ENCODE data around the gene C6orf47. TPM values are rescaled to one million over a fixed set of nuclear protein-coding genes. Genes with fewer than 3 reads are reported as not detected.

The C6orf47 gene
- total and polyA plus RNA-seq, 2 experiments from 2014 or later, result 24.5 to 29.2 TPM

DNA sequence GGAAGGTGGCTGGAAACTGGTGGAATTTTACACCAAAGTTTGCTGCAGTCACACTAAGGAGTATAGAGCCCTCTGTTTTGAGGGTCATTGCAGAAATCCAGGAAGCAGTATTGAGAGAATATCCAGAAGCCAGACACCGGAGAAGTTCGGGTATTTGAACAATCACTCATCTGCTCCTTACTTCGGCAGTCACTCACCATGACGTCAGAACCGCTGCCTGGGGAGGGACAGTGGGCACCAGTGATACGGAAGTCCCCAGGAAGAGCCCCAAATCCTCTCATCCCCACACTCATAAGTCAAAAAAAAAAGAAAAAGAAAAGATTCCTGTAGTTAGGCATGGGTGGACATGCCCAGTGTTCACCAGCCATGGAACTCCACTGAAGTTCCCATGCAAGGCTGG, 16.3 kb upstream of the C6orf47 start:
- peaks cover 6% of the 10 kb centered on the region for H3K27me3 ChIP-seq
- H3K4me1 ChIP-seq (ENCODE audit: low read depth), result peaks cover 2% of the 10 kb centered on the region
- peaks cover 5% of the 10 kb centered on the region for H3K36me3 ChIP-seq
- H3K9me3 ChIP-seq (ENCODE audit: low read depth), result no peaks in the 10 kb centered on the region
- H3K4me3 ChIP-seq, result no peak overlapping the region
- no peak overlapping the region for H3K27ac ChIP-seq
- DNase-seq (ENCODE audit: low read depth in 1 of 2, low spot score in 1 of 2), result no peak
- TF ChIP-seq, protein P1, sequence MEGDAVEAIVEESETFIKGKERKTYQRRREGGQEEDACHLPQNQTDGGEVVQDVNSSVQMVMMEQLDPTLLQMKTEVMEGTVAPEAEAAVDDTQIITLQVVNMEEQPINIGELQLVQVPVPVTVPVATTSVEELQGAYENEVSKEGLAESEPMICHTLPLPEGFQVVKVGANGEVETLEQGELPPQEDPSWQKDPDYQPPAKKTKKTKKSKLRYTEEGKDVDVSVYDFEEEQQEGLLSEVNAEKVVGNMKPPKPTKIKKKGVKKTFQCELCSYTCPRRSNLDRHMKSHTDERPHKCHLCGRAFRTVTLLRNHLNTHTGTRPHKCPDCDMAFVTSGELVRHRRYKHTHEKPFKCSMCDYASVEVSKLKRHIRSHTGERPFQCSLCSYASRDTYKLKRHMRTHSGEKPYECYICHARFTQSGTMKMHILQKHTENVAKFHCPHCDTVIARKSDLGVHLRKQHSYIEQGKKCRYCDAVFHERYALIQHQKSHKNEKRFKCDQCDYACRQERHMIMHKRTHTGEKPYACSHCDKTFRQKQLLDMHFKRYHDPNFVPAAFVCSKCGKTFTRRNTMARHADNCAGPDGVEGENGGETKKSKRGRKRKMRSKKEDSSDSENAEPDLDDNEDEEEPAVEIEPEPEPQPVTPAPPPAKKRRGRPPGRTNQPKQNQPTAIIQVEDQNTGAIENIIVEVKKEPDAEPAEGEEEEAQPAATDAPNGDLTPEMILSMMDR (IDR thresholded peaks at IDR 0.05; ENCODE audit: low read depth, low read length), result no peak

DNA sequence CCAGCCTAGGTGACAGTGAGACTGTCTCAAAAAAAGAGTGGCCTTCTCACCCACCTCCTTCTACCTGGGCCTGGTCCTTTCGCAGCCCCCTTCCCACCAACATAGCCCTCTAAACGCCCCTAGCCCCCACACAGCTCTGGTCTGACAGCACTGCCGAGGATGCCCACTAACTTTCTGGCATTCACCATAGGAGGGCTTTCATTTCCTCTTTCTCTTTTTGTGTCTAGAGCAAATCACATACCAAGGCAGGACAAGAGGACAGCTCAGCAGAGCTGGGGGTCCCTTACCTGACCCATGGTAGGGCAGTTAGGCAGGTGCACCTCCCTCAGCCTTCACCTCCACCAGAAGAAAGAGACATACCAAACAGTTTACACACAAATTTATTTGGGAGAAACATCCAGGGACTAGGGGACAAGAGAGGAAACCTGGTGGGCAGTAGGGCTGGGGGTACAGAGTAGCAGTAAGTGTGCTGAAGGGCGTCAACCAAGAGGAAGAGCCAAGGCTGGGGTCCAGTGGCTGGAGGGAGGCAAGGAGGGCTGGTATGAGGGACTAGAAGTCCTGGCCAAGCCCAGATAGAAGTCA, 15.8 kb upstream of the C6orf47 start:
- TF ChIP-seq, protein P1 (IDR thresholded peaks at IDR 0.05; ENCODE audit: low read depth, low read length), result no peak
- Histone ChIP-seq H3K4me1 (ENCODE audit: low read depth) (peaks cover under 1% of the 10 kb centered on the region), H3K36me3 (peaks cover 10% of the 10 kb centered on the region), H3K4me3 (no peak overlapping the region), H3K27me3 (peaks cover under 1% of the 10 kb centered on the region), H3K9me3 (ENCODE audit: low read depth) (no peaks in the 10 kb centered on the region), H3K27ac (no peak overlapping the region)
- DNase-seq (ENCODE audit: low read depth in 1 of 2, low spot score in 1 of 2), result no peak

DNA sequence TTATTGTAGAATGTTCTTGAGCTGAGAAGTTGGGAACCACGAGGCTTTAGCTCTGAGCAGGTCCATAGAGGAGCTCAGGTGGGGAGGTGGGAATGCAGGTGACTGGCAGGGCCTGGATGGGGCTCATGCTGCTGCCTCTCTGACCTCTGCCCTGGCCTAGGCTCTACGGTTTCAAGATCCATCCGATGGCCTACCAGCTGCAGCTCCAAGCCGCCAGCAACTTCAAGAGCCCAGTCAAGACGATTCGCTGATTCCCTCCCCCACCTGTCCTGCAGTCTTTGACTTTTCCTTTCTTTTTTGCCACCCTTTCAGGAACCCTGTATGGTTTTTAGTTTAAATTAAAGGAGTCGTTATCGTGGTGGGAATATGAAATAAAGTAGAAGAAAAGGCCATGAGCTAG, 9.1 kb upstream of the C6orf47 start, which contains the start of gene LY6G5B:
TSS of gene LY6G5B (plus strand) at position 301 of the 400 bp plus-strand sequence. CDS start 975 bp downstream, outside the sequence.
- TF ChIP-seq, protein P1 (IDR thresholded peaks at IDR 0.05; ENCODE audit: low read depth, low read length), result no peak
- no peaks in the 10 kb centered on the region for H3K4me1 ChIP-seq (ENCODE audit: low read depth)
- no peaks in the 10 kb centered on the region for H3K27me3 ChIP-seq
- no peak within 1 kb of the TSS for H3K4me3 ChIP-seq
- H3K27ac ChIP-seq, result no peak within 1 kb of the TSS
- DNase-seq (ENCODE audit: low read depth in 1 of 2, low spot score in 1 of 2), result no peak
- H3K9me3 ChIP-seq (ENCODE audit: low read depth), result no peaks in the 10 kb centered on the region
- H3K36me3 ChIP-seq, result peaks cover 54% of the 10 kb centered on the region

DNA sequence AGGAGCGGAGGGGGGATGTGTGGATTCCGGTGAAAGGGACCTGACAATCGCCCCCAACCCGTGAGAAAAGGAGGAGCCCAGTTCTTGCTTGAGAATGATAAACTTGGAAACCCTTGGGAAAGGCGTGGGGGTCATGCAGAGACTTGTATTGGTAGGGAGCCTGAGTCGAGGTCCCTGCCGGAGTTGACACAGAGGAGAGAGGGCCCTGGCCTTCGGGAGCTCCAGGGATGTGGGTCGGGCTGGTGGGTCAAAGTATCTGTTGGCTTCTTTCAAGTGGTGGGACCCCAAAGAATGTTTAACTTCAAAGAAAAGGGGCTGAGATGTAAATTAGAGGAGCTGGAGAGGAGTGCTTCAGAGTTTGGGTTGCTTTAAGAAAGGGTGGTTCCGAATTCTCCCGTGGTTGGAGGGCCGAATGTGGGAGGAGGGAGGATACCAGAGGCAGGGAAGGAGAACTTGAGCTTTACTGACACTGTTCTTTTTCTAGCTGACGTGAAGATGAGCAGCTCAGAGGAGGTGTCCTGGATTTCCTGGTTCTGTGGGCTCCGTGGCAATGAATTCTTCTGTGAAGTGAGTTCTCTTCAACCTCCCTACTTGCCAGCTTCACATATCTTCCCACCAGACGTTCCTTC, 5.9 kb upstream of the C6orf47 start:
- Histone ChIP-seq H3K27me3 (no peaks in the 10 kb centered on the region), H3K9me3 (ENCODE audit: low read depth) (no peaks in the 10 kb centered on the region), H3K27ac (peak overlapping the region; percentile 95), H3K4me1 (ENCODE audit: low read depth) (peaks cover 12% of the 10 kb centered on the region), H3K4me3 (peak overlapping the region; percentile 94), H3K36me3 (peaks cover 45% of the 10 kb centered on the region)
- TF ChIP-seq, protein P1 (IDR thresholded peaks at IDR 0.05; ENCODE audit: low read depth, low read length), result no peak
- no peak for DNase-seq (ENCODE audit: low read depth in 1 of 2, low spot score in 1 of 2)

DNA sequence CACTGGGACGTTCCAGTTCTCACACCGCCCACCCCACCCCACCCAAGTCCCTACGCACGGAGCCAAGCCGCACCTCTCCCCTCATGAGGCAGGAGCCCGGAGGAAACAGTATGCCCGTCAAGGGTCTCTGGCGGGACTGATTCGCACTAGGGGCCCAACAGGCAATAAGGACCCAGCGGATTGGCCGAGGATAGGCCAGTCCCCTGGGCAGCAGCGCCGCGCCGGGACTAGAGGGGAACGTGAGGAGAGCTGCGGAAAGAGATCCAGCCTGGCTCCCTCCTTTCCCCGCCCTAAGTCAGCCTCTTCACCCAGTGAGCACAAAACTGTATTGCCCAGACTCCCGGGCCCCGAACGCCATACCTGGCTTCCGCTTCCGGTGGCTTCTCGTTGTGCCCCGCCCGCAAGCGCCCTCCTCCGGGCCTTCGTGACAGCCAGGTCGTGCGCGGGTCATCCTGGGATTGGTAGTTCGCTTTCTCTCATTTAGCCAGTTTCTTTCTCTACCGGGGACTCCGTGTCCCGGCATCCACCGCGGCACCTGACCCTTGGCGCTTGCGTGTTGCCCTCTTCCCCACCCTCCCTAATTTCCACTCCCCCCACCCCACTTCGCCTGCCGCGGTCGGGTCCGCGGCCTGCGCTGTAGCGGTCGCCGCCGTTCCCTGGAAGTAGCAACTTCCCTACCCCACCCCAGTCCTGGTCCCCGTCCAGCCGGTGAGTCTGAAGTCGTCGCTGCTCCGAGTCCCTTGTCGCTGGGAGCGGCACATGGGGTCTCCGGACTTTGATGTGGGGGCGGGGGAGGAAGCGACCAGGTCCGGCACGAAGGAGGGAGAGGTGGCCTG, 5.1 kb upstream of the C6orf47 start, which contains the start of gene CSNK2B:
TSS of gene CSNK2B (plus strand) at position 580 of the 836 bp plus-strand sequence. CDS start 752 bp downstream, outside the sequence.
- peak; percentile 98 for DNase-seq (ENCODE audit: low read depth in 1 of 2, low spot score in 1 of 2)
- no peaks in the 10 kb centered on the region for H3K9me3 ChIP-seq (ENCODE audit: low read depth)

More for the DNA sequence above, 5.1 kb upstream of the C6orf47 start, which contains the start of gene CSNK2B:
- Histone ChIP-seq H3K27ac (peak within 1 kb of the TSS; percentile 95), H3K36me3 (peaks cover 38% of the 10 kb centered on the region), H3K27me3 (no peaks in the 10 kb centered on the region), H3K4me3 (peak within 1 kb of the TSS; percentile 94), H3K4me1 (ENCODE audit: low read depth) (peaks cover 12% of the 10 kb centered on the region)
- TF ChIP-seq, protein P1 (IDR thresholded peaks at IDR 0.05; ENCODE audit: low read depth, low read length), result no peak

All from cardiac muscle cell (in vitro differentiated cells and primary cell).